ENCODE measurements around the gene STAT4.

STAT4 gene

DNA sequence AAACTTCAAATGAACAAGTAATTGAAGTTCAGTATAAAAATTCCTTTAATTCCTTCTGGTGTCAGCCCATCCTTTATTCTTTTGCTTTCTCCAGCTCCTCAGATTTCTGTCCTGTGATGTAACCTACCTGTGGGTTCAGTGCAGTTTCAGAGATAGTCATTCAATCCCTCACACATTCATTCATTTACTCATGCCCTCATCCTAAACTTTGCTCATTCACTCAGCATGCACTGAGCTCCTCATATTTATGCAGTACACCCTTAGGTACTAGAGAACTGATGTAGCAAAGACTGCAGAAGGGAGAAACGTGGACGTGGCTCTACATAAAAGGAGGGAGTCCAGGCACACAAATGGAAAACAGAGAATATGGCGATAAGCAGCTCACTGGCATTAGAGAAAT, 91.5 kb downstream of the STAT4 start:
- TF ChIP-seq, protein P1, sequence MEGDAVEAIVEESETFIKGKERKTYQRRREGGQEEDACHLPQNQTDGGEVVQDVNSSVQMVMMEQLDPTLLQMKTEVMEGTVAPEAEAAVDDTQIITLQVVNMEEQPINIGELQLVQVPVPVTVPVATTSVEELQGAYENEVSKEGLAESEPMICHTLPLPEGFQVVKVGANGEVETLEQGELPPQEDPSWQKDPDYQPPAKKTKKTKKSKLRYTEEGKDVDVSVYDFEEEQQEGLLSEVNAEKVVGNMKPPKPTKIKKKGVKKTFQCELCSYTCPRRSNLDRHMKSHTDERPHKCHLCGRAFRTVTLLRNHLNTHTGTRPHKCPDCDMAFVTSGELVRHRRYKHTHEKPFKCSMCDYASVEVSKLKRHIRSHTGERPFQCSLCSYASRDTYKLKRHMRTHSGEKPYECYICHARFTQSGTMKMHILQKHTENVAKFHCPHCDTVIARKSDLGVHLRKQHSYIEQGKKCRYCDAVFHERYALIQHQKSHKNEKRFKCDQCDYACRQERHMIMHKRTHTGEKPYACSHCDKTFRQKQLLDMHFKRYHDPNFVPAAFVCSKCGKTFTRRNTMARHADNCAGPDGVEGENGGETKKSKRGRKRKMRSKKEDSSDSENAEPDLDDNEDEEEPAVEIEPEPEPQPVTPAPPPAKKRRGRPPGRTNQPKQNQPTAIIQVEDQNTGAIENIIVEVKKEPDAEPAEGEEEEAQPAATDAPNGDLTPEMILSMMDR (conservative IDR thresholded peaks at IDR 0.05; ENCODE audit: low read depth, low read length), result no peak
- no peak for DNase-seq (ENCODE audit: low read depth)
- no peak overlapping the region for H3K4me3 ChIP-seq (ENCODE audit: low read length)

DNA sequence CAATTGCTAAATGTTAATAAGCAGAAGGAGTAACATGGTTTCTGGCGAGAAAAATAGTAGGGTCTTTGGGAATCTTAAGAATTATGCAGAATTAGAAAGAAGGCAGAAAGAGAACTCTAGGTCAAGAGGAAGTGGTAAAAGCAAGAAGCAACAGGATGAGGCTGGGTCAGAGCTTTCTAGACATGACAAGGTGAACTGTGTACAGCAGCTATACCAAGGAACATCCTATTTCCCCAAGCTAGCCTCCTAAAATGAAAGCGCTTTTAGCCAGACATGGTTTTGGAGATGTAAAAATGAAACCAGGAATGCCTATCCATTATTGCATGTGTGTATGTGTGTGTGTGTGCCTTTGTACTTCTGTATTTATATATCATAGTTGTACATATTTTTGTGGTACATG, 94.6 kb downstream of the STAT4 start:
- DNase-seq (ENCODE audit: low read depth), result no peak
- no peak overlapping the region for H3K4me3 ChIP-seq (ENCODE audit: low read length)
- TF ChIP-seq, protein P1 (conservative IDR thresholded peaks at IDR 0.05; ENCODE audit: low read depth, low read length), result no peak

DNA sequence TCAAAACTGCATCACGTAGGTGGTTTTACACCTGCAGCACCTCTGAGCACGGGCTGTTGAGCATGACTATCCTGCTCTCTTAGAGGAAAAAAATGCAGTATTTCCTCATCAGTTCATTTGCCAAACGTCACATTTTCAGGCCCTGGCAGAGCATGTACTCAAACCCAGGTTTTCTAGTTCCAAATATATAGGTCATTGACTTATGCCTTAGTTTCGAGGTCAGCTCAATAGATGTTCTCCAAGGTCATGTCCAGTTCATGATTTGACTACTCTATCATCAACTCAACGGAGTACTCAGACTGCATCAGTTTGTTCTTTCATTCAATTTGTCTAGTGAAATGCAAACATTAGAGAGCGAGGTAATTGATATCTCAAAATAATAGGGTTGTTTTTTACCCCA, 97.5 kb downstream of the STAT4 start:
- TF ChIP-seq, protein P1 (conservative IDR thresholded peaks at IDR 0.05; ENCODE audit: low read depth, low read length), result no peak
- DNase-seq (ENCODE audit: low read depth), result no peak

DNA sequence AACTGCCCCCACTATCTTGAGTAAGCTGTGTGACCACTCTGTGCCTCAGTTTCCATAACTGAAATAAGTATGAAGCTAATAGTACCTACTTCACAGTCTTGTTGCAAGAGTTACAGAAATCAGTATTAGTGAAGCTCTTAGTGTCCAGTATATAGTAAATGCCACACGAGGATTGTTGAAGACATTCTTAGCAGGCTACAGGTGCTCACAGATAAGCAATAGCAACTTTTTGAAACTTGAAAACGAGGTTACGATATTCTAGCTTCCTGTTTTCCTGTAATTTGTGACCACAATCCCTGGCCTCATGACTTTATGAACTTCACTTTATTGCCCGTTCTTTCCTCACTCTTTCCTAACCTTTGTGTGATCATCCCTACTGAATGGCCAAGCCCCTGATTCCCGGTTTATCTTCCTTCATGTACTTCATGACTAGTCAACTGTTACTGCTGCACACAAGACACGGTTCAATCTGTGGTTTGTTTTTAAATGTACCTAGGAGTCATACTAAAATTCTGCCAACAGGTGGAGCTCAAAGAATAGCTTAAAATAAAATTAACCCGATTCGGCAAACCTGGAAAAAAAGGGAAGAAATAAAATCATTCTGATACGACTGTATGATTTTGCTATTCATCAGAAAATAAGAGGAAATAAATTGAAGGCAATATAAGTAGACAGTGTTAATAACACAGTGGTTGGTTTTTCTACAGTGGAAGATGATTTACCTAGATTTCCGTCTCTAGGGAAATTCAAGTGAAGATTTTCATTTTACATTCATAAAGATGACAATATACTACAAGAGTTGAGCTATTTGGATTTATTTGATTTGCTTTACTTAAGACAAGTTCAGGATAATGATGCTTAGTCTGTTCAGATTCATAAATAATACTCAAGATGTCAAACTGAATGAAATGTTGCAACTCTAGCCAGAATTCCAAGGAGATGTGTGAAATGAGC, 98.7 kb downstream of the STAT4 start:
- H3K4me3 ChIP-seq (ENCODE audit: low read length), result no peak overlapping the region
- no peak for DNase-seq (ENCODE audit: low read depth)
- TF ChIP-seq, protein P1 (conservative IDR thresholded peaks at IDR 0.05; ENCODE audit: low read depth, low read length), result peak; percentile 56

More for the DNA sequence above, 97.5 kb downstream of the STAT4 start:
- no peak overlapping the region for H3K4me3 ChIP-seq (ENCODE audit: low read length)

DNA sequence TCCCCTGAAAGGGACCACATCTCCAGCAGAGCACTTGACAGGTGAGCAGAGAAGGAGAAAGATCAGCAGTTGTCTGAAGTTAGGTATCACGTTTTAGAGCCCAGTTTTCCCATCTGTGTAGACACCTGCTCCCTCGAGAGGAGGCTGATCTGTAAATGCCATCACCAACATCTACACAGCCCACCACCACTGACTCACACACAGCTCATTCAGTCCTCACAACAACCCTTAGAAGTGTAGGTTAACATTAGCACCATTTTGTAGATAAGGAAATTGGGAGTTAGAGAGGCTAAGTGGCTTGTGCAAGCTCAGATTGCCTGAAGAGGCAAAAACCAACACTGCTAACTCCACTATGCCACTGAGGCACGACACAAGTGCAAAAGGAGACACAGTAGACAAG, 99.6 kb downstream of the STAT4 start:
- no peak overlapping the region for H3K4me3 ChIP-seq (ENCODE audit: low read length)
- TF ChIP-seq, protein P1 (conservative IDR thresholded peaks at IDR 0.05; ENCODE audit: low read depth, low read length), result no peak
- DNase-seq (ENCODE audit: low read depth), result no peak

DNA sequence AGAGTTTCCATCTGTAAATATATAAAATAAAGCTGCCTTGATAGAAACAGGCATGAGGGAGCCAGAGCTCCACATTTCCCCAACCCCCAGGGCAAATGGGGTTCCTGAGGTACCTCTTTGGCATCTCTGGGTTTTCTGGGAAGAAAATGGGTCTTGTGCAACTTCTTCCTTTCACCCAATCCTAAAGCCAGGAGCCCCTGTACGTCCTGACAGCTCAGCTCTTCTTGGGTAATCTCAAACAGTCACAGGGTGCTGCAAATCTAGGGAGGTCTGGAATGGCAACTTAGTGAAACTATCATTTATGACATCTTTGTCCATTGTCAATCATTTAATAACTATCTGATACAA, 100.2 kb downstream of the STAT4 start:
- no peak for DNase-seq (ENCODE audit: low read depth)

More for the DNA sequence above, 100.2 kb downstream of the STAT4 start:
- no peak overlapping the region for H3K4me3 ChIP-seq (ENCODE audit: low read length)
- TF ChIP-seq, protein P1 (conservative IDR thresholded peaks at IDR 0.05; ENCODE audit: low read depth, low read length), result no peak
